GM23248 (cell line): ENCODE data around the gene ANKRD11.

Source experiments
- EZH2 ChIP-seq: fragments of 200-600 bp; sonication (generic); IDR thresholded peaks from 2 replicates; pipeline ENCODE4 v1.6.1; 2018; ENCODE audit warnings: antibody characterized with exemption, mild to moderate bottlenecking; ENCODE audit not compliant: insufficient read depth, poor library complexity, severe bottlenecking
- EZH2phosphoT487 ChIP-seq: fragments of 200-600 bp; sonication (generic); IDR thresholded peaks from 2 replicates; pipeline ENCODE4 v1.6.1; 2018; ENCODE audit warnings: antibody characterized with exemption, moderate library complexity, mild to moderate bottlenecking, low read depth; ENCODE audit not compliant: insufficient read depth

GRCh38 chr16:89453501-89454321 is 36.6 kb downstream of the ANKRD11 start:
- TF ChIP-seq EZH2phosphoT487 (no peak), EZH2 (no peak)
